ENCODE measurements around the gene MLPH. TPM values are rescaled to one million over a fixed set of nuclear protein-coding genes. Genes with fewer than 3 reads are reported as not detected.

Gene MLPH
- total RNA-seq, 1 donor from 2014 or later = 34.6 TPM

DNA sequence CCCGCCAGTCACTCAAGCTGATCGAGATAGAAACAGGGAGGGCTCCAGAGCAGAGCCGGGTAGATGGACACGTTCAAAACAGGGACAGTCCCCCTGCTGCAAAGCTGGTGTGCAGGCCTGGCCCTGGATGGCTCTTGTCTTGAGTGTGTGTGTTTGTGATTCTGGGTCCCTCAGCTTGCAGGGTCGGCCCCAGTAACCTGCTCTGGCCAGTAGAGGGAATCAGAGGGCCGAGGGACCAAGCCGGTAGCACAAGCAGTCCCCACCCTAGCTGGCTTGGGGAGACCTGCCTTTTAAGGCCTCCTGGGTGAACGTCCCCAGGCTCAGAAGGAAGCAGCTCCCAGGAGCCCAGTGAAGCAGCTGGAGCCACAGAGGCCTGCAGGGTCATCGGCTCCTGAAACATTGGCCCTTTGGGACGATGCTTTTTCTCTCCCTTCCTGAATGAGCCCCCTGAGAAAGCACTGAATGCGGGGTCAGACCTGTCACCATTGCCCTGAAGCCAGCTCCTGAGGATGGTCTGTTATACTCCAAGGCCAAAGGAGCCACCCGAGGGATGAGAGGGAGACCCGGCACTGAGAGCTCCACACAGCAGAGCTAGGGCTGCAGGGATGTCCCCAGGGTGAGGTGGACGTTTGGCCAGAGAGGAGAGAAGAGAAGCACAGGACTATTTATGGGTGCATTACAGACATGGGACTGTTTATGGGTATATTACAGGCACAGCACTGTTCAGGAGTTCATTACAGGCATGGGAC, 15.4 kb upstream of the MLPH start:
- H3K36me3 ChIP-seq = no peaks in the 10 kb centered on the region
- intact Hi-C loops (cut with DNase I) = loop anchor here (5.0 to 10.0 kb wide), 2 partner anchors 59 to 317 kb away; partner anchors contain the start of gene COL6A3
- H3K4me1 ChIP-seq = peaks cover 24% of the 10 kb centered on the region
- no peaks in the 10 kb centered on the region for H3K27me3 ChIP-seq
- TF ChIP-seq, protein P1, sequence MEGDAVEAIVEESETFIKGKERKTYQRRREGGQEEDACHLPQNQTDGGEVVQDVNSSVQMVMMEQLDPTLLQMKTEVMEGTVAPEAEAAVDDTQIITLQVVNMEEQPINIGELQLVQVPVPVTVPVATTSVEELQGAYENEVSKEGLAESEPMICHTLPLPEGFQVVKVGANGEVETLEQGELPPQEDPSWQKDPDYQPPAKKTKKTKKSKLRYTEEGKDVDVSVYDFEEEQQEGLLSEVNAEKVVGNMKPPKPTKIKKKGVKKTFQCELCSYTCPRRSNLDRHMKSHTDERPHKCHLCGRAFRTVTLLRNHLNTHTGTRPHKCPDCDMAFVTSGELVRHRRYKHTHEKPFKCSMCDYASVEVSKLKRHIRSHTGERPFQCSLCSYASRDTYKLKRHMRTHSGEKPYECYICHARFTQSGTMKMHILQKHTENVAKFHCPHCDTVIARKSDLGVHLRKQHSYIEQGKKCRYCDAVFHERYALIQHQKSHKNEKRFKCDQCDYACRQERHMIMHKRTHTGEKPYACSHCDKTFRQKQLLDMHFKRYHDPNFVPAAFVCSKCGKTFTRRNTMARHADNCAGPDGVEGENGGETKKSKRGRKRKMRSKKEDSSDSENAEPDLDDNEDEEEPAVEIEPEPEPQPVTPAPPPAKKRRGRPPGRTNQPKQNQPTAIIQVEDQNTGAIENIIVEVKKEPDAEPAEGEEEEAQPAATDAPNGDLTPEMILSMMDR (IDR thresholded peaks at IDR 0.05) = peak in 1 of 3 experiments; percentile 59
- TF ChIP-seq POLR2AphosphoS5 (IDR thresholded peaks at IDR 0.05; ENCODE audit: insufficient read depth in 1 of 2, low read depth in 1 of 2) (no peak), POLR2A (IDR thresholded peaks at IDR 0.05) (no peak)
- no peak for DNase-seq (ENCODE audit: extremely low spot score in 2 of 2)
- no peak overlapping the region for H3K4me3 ChIP-seq
- no peaks in the 10 kb centered on the region for H3K9me3 ChIP-seq
- H3K27ac ChIP-seq = peak overlapping the region; percentile 93

DNA sequence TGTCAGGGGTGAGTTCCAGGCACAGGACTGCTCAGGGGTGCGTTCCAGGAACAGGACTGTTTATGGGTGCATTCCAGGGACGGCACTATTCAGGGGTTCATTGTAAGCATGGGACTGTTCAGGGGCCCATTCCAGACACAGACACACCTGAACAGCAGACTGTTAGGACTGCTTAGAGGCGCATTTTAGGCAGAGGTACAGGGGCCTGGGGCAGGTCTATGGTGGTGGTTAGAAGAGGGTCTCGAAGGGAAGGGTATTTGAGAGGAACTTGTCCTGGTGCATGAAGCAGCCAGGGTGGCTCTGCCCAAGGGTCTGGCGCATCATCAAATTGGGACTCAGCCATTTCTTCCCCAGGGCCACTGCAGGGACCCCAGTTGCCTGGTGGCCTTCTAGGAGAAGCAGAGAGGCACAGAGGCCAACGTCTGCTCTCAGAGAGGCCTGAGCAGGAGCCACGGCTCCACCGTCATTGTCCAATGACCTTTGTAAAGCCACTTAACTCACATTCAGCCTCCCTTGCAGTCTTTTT, 14.8 kb upstream of the MLPH start:
- H3K27ac ChIP-seq = peak overlapping the region; percentile 93
- H3K4me3 ChIP-seq = no peak overlapping the region
- intact Hi-C loops (cut with DNase I) = loop anchor here (5.0 to 10.0 kb wide), 2 partner anchors 60 to 317 kb away; partner anchors contain the start of gene COL6A3

DNA sequence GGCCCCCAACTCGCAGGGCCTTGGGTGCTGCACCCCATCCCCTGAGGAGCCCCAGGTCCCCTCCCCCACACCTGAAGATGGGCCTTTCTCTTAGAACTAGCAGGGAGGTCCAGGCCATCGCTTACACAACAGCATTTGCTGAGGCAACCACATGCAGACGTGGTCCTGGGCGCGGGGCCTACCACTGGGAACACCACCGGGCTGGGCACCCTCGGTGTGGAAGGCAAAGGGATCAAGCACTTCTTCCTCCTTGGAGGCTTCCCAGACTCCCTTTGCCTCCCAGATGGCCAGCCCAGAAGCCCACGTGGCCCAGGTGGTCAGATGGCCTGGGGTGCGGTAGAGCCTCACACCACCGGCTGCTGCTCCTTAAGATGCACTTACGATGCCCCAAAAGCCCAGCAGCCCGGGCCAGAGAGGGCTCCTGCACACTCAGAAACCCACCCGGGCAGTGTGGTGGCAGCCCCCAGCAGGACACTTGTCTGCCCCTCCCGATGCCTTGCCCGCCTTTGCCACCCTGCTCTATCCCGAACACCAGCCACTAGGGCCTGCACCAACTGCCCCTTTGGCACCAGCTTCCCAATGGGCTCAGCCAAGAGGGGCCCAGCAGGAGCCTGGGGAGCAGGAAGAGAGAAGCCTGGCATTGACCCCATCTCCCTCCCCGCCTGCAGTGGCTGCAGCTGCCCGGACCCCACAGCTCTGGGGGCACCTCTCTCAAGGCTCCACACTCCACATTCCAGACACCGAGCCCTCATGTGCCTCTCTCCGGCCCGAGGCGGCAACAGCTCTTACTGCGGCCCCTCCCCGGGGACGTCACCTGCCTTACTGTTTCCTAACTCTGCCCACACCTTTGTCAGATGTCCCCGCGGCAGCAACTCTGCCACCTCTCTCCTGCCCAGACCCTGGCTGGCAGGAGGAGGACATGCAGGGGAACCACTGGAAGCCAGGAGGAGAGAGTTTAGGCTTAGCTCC, 13.9 kb upstream of the MLPH start:
- TF ChIP-seq, protein P1 (IDR thresholded peaks at IDR 0.05) = no peak
- TF ChIP-seq POLR2A (IDR thresholded peaks at IDR 0.05) (no peak), POLR2AphosphoS5 (IDR thresholded peaks at IDR 0.05; ENCODE audit: insufficient read depth in 1 of 2, low read depth in 1 of 2) (no peak)
- DNase-seq (ENCODE audit: extremely low spot score in 2 of 2) = no peak
- Histone ChIP-seq H3K4me1 (peaks cover 24% of the 10 kb centered on the region), H3K9me3 (no peaks in the 10 kb centered on the region), H3K36me3 (no peaks in the 10 kb centered on the region), H3K4me3 (no peak overlapping the region), H3K27me3 (no peaks in the 10 kb centered on the region), H3K27ac (peak overlapping the region; percentile 93)
- intact Hi-C loops (cut with DNase I) = loop anchor here (5.0 to 10.0 kb wide), 2 partner anchors 61 to 318 kb away; partner anchors contain the start of gene COL6A3

More for the DNA sequence above, 14.8 kb upstream of the MLPH start:
- Histone ChIP-seq H3K4me1 (peaks cover 24% of the 10 kb centered on the region), H3K9me3 (no peaks in the 10 kb centered on the region), H3K36me3 (no peaks in the 10 kb centered on the region), H3K27me3 (no peaks in the 10 kb centered on the region)
- TF ChIP-seq POLR2A (IDR thresholded peaks at IDR 0.05) (no peak), POLR2AphosphoS5 (IDR thresholded peaks at IDR 0.05; ENCODE audit: insufficient read depth in 1 of 2, low read depth in 1 of 2) (no peak)
- TF ChIP-seq, protein P1 (IDR thresholded peaks at IDR 0.05) = no peak
- DNase-seq (ENCODE audit: extremely low spot score in 2 of 2) = no peak

DNA sequence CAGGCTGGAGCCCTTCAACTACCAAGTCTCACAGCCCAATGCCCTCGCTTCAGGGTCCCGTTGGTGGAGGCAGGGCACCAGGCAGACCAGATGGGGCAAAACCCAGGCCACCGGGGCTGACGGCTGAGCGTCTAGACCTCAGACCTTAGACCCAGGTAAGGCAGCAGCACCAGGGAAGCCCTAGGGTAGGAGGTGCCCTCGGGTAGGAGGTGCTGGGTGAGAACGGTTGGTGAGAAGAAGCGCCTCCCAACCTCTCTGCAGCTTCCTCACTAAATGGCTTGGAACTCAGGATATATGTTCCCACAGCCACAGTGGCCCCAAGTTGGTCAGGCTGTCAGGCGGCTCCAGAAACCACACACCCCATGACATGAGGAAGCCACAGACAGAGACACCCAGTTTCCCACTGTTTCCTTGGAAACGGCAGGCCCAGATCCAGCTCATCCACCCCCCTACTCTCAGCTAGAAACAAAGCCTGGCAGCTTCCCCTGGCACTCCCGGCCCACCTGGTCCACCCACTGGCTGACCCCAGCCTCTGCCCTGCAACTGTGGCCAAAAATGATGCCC, 13.1 kb upstream of the MLPH start:
- no peaks in the 10 kb centered on the region for H3K27me3 ChIP-seq
- no peaks in the 10 kb centered on the region for H3K9me3 ChIP-seq
- peak overlapping the region; percentile 93 for H3K27ac ChIP-seq
- DNase-seq (ENCODE audit: extremely low spot score in 2 of 2) = no peak
- TF ChIP-seq POLR2AphosphoS5 (IDR thresholded peaks at IDR 0.05; ENCODE audit: insufficient read depth in 1 of 2, low read depth in 1 of 2) (no peak), POLR2A (IDR thresholded peaks at IDR 0.05) (no peak)
- TF ChIP-seq, protein P1 (IDR thresholded peaks at IDR 0.05) = no peak
- no peak overlapping the region for H3K4me3 ChIP-seq
- H3K4me1 ChIP-seq = peaks cover 24% of the 10 kb centered on the region
- no peaks in the 10 kb centered on the region for H3K36me3 ChIP-seq
- intact Hi-C loops (cut with DNase I) = loop anchor here (2.0 to 10.0 kb wide), 3 partner anchors 53 to 319 kb away; partner anchors contain the start of gene COL6A3
